Dedifferentiated amniotic fluid mesenchymal stem cell (primary cell): ENCODE results near the gene ARHGAP25.

Source experiments
- DNase-seq: peaks from one replicate; pipeline ENCODE4 v3.0.0-alpha.2; 2016; ENCODE audit errors: extremely low spot score

ARHGAP25 gene

DNA sequence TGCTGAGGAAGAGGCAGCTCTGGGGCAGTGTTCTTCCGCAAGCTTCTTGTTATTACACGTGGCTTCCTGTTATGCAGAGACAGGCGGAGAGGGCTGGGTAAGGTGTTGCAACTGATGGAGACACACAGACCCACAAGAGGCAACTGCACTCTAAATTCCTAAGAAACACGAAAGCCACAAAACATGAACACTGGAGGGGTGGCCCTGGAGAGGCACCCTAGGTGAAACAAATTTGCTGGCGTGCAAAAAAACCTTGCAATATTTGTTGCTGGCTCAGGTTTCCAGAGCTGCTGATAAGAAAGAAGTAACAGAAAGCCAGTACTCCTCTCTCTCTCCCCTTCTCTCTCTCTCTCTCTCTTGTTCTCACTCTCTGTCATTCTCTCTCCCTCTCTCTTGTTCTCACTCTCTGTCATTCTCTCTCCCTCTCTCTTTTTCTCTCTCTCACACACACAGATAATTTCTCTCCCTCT lies 31.8 kb downstream of the ARHGAP25 start:
- DNase-seq, result no peak

DNA sequence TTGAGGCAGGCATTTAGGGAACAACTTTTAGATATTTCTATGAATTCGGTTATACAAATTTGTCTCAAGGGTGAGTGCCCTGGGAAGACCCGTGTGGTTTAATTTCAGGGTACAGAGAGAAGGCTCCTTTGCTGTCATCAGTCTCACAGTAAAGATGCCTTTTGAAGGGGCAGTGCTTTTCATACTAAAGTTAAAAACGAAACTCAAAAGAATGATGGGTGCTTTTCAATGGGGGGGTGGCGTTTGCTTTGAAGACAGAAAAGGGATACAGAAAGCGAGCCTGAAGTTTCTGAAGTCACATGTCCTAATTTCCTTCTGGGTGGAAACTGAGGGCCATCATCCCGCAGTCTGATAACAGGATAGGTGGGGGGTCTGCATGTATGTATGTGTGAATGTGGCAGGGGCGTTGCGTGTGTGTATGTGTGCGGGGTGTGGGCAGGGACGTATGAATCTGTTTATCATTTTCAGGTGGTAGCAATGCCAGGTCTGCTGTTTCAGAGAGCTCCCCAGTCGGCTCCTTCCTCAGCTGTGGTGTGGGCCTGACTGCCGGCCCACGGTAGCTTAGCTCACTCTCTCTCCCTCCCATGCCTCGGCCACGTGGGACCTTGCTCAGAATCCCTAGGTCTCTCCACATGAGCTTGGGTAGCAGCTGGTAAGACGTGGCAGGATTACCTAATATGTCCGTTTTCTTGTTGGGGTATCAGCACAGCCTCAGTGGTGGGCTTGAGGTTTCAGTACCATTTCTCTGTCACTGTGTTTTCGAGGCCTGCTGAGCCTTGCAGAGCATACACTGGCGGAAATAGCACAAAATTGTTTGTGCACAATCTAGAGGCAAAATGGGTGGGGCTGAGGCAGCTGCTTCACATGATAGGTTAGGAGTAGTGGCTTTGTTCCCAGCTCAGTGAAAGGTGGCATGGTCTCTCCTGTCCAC lies 32.7 kb downstream of the ARHGAP25 start:
- DNase-seq, result no peak

DNA sequence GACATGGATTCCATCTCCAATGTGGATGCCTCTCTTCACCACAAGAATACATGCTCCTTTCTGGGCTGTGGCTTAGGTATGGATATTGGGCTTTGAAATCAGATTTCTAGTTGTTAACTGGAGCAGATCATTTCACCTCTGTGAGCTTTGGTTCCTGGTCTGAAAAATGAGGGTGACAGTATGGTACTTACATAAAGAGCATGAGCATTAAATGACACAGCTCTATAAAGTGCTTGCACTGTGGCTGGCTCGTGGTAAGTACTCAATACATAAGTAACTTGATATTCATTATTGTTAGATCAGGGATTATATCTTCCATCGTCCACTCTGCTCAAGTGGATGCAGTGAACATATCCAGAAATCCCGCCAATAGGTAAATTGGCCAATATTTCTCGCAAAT lies 33.4 kb downstream of the ARHGAP25 start:
- no peak for DNase-seq

GRCh38 chr2:68768461-68768860 lies 33.9 kb downstream of the ARHGAP25 start:
- DNase-seq, result no peak

DNA sequence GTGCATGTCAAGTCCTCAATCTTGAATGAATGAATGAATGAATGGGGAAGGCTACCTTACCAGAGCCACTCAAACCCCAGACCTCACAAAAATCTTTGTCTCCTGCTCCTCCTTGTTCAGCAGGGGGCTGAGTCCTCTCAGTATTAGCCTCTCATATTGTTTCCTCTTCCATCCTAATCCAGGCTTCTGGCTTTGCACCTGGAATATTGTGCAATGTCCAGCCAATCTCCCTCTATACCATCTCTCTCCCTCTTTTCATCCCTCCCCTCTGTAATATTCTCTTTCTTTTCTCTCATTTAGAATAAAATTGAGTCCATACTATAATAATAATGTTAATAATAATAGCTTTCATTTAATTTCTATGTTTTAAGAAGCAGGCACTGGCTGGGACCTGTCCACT lies 34.3 kb downstream of the ARHGAP25 start:
- no peak for DNase-seq

DNA sequence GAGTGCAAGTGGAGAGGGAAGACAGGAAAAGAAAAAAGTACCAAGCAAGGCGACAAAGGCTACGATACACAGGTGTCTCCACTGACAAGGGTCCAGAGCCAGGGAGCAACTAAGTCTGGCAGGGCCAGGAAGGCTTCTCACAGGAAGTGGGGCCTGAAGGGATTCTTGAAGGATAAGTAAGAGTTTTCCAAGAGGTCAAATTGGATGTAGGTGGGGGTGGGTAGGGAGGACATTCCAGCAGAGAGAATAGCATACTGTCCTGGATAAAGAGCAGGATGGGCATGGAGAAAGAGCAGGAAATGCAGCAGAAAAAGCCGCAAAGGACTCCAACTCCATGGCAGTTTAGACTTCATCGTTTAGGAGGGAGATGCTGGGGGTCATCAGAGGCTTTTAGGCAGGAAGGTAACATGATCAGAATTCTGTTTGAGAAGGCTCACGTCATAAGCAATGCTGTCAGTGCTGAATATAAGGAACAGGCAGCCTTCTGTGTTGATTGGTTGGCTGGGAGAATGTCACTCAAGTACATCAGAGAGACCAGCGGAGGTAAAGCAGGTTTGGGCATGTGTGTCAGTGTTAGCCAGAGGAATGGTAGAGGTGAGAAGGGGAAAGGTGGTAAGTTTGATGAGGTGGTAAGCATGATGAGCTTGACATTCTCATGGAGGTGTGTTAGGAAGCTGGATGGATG lies 35.1 kb downstream of the ARHGAP25 start:
- DNase-seq, result no peak

- no peak for DNase-seq
Measured at GRCh38 chr2:68770271-68771111, 35.9 kb downstream of the ARHGAP25 start.

GRCh38 chr2:68771211-68771751 lies 36.7 kb downstream of the ARHGAP25 start:
- no peak for DNase-seq

GRCh38 chr2:68772109-68772508 lies 37.5 kb downstream of the ARHGAP25 start:
- no peak for DNase-seq

- DNase-seq, result no peak
Measured at GRCh38 chr2:68774569-68775271, 40.1 kb downstream of the ARHGAP25 start.

GRCh38 chr2:68775272-68775842 lies 40.7 kb downstream of the ARHGAP25 start:
- DNase-seq, result no peak

DNA sequence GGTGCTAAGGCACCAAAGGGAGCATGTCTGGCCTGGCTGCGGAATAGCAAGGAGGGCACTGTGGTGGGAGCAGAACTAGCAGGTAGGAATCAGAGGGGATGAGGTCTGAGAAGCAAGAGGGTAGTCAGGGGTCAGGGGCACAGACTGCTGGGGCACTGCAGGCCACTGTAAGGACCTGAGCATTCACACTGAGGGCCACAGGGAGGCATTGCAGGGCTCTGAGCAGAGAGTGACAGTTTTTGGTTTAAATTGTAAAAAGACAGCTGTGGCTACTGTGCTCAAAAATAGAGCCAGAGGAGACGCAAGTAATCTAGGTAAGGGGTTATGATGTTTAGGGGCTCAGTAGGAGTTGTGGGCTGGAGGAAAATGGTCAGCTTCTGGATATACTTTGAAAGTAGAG lies 41.5 kb downstream of the ARHGAP25 start:
- no peak for DNase-seq

- no peak for DNase-seq
Measured at GRCh38 chr2:68779595-68779994, 45.0 kb downstream of the ARHGAP25 start.

DNA sequence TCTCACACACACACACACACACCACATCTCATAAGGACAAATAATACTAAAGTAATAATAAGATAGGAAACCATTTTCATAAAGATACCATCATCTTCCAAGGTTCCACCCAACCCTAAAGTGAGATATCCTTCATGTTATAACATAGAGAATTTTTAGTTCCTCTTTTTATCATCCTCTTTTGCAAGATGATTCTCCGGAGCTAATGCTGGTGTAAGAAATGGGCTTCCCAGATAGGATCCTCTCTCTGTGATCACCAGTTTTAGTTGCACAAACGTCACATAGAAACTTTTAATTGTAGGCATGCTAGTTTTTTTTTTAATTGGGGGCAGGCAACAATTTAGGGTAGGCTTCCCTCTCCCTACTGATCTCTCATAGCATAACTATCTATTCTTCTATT lies 49.6 kb downstream of the ARHGAP25 start:
- DNase-seq, result no peak

- DNase-seq, result no peak
Measured at GRCh38 chr2:68784915-68785314, 50.3 kb downstream of the ARHGAP25 start.

- DNase-seq, result no peak
Measured at GRCh38 chr2:68787356-68787755, 52.7 kb downstream of the ARHGAP25 start.

DNA sequence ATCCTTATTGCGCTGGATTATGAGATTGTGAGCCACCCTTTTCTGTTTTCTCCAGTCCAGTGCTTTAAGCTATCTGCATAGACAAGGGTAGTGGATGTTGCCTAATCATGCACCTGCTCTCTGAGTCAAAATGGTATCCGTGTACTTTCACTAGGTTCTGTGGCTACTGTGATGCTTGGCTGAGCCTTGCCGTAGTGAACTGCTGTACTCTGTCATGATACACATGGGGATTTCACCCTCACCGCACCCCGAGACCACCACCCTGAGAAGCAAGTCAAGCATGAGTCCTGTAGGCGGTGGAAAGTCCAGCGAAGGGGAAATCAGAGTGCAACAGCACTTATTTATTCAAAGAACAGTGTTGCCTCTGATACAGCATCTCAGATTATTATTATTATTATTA lies 55.0 kb downstream of the ARHGAP25 start:
- no peak for DNase-seq

- no peak for DNase-seq
Measured at GRCh38 chr2:68790600-68790999, 56.0 kb downstream of the ARHGAP25 start.

GRCh38 chr2:68791914-68792313 lies 57.3 kb downstream of the ARHGAP25 start:
- no peak for DNase-seq

- DNase-seq, result no peak
Measured at GRCh38 chr2:68792751-68793150, 58.1 kb downstream of the ARHGAP25 start.
